Daoy (cell line): ENCODE data around the gene TRIB2. TPM values are rescaled to one million over a fixed set of nuclear protein-coding genes. Genes with fewer than 3 reads are reported as not detected.
A peak's percentile ranks its signal among the peaks of the same experiment; 100 is the strongest.

Experiments used
- DNase-seq: peaks from one replicate; pipeline ENCODE4 v3.0.0-alpha.2; 2015; ENCODE audit warnings: low read depth
- total RNA-seq: library from RNA; depleted of rRNA; stranded (reverse); fragments of >200 nt; shearing (Covaris generic); gene quantifications from 2 replicates; pipeline ENCODE4 v1.2.3, GENCODE V29; 2014

TRIB2 gene
- total RNA-seq, 1 experiment from 2014 or later, result 17.4 TPM

DNA sequence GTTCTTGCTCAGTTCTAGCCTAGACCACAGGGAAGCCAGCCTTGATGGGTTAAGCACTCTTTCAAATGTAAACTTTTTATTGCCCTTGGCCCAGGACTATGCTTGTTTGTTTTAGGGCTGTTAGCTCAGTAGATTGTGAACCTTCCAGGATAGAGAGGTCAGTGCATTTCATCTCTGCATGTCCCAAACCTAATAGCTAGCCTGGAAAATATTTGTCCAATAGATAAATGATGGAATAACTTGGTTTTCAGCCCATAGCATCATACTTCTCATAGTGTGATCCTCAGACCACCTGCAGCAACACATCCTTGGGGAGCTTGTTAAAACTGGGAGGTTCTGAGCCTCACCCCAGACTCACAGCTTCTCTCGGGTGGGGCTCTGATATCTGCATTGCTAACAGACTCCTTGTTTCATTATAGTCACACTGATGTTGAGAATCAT is 59.8 kb downstream of the TRIB2 start:
- DNase-seq, result no peak

DNA sequence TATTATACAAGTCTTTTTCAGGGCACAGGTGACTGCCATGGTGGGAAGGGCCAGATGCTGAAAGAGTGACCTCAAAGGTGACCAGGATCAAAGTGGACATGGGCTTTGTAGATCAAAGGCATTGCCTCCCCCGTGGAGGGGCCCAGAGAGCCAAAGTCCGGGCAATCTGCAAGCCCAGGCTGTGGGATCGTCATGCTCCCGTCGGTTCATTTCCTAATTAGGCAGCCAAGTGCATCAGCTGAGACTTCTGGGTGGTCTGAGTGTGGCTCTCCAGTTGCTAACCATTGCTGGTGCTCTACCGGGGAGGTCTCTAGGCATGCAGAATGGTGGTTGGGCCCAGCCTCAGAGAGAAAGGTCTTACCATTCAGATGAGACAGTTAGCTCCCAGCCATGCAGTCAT is 61.6 kb downstream of the TRIB2 start:
- DNase-seq, result no peak

DNA sequence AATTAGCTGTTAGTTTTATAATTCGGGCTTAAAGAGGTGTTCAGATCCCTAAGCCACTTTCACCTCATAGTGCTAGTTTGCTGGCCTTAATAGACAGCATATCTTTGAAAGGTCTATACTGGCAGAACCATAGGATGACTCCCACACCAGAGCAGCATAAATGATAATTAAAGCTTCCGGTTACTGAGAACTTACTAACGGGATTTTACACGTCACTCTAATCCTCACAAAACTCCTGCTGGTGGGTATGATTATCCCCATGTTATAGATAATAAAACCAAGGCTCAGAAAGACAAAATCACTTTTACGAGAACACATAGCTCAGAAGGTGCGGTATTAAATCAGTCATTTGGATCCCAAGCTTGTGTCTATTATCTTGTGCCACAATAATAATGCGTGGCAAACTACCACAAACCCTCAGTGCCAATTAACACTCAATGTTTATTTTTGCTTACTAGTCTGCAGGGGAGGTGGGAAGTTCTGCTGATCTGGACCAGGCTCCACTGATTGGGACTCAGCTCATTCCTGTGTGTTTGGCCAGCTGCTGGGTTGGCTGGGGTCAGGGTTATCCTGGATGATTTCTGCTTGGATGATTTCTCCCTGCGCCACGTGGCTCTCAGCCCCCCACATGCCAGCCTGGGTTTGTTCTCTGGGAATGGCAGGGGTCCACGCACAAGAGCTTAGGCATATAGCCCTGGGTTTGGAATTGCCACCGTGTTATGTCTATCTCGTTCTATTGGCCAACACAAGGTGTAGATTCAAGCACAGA is 62.3 kb downstream of the TRIB2 start:
- DNase-seq, result no peak

DNA sequence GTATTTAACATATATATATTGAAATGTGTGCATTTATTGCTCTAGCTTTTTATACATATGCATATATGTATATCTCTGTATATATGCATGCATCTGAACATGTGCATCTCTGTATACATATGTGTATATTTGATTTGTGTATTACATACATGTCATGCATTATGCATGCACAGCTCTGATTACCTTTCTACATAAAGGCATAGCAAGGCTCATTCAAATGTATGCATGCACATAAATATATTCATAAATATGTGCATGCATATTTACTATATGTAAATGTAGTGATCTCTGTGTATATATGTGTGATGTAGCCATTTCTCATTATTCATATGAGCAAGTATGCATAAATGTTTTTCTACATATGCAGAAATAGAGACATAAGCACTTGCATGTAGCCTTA is 64.6 kb downstream of the TRIB2 start:
- DNase-seq, result no peak

DNA sequence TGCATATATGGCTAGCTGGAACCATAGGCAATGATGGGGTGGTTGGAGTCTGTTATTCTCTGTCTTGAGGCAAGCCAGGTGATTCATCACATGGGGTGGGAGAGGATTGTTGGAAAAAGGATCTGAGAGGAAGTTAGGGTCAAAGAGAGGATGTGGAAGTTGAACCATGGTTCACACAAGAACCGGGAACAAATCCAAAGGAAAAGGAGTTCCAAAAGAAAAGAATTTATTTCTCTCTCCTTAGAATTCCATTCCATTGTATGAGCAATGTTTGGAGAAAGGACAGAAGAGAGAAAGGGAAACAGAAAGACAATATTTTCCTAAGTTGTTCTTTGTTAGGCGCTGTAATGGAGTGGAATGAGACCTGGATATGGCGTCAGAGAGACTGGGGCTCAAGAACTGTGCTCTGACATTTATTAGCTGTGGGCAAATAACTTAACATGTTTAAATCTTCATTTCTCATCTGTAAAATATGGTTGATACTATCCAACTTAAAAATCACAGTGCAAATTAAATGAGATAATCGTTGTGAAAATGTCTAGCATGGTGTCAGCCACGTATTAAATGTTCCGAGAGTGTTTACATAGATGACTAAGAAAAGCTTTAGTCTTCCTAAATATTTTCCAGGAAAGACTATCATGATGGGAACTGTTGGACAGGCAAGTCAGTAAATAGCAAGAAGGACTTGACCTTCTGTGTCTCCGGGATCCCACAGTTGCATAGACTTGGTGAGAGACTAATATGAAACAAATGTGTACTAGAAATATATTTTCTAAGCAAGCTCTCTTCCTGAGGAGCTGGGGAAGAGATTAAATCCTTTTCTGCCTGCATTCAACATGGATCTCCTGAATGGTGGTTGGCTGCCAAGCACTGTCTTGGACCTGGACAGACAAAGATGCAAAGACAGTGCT is 71.4 kb downstream of the TRIB2 start:
- DNase-seq, result peak; percentile 36

DNA sequence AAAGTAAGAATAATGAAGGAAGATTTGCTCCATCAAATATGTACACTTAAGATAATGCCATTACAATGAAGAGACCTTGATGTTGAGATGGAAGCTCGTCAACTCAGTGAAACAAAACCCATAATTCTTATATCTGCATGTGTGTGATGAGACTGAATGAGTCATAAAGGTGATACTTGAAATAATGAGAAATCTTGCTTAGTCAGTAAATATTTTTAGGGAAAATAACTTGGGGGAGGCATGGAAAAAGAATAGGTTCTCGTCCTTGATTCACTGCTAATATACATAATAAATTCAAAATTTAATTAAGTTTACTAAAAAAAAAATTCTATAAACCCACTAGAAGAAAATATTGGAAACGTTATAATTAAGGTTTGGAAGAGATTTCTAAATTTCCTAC is 75.2 kb downstream of the TRIB2 start:
- DNase-seq, result no peak
